K562 (cell line): Measurements from ENCODE around the gene C5orf22. TPM values are rescaled to one million over a fixed set of nuclear protein-coding genes. Genes with fewer than 3 reads are reported as not detected.

Source experiments
- ATAC-seq: fragments of 200-7000 bp; cut with Tn5 transposase; 3 replicates; pipeline ENCODE4 v1.9.1; 2020; ENCODE audit warnings: moderate library complexity
- BruUV-seq: library from RNA; stranded (reverse); fragments of 400-500 nt; replicated peaks from 2 replicates; lab custom pipeline; 2021; lab: Mats Ljungman, UMichigan
- CTCF ChIA-PET: fragments of 300-600 bp; formaldehyde crosslinking; extraction: SDS; loops from one replicate; lab custom pipeline; 2021; ENCODE audit warnings: low intra/inter-chr PET ratio; lab: Yijun Ruan, JAX
- POLR2A ChIA-PET: fragments of 300-600, 350-650 bp; sonication (Branson Sonifier 250); formaldehyde crosslinking; extraction: SDS; loops from one replicate; lab custom pipeline; 2021; ENCODE audit warnings: antibody characterized with exemption, inconsistent platforms; lab: Yijun Ruan, JAX
- DNase-seq, 4 experiments: peaks; one replicate each; pipeline versions ENCODE4 v3.0.0 to v3.0.0-alpha.2; 2011 to 2018; ENCODE audit warnings: low spot score in 3 of 4, mixed read lengths in 3 of 4; ENCODE audit errors: extremely low read depth in 1 of 4
- FAIRE-seq: peaks from 2 replicates; lab custom pipeline; 2011; peaks lifted over from hg19 to GRCh38; lab: Jason Lieb, UNC
- H2AFZ ChIP-seq: 2 replicates; pipeline ENCODE4 v1.6.0; 2011; ENCODE audit warnings: low read depth, low read length, control low read depth, inconsistent platforms
- H3K27ac ChIP-seq: fragments of 200-600 bp; 3 replicates; pipeline ENCODE4 v1.8.0; 2011; ENCODE audit warnings: low read depth, mild to moderate bottlenecking, control low read depth, inconsistent platforms, low read length, moderate library complexity, mixed read lengths; ENCODE audit errors: extremely low read depth
- H3K27me3 ChIP-seq, 2 experiments: fragments of 300-600 bp in 1 of 2; 2 replicates in 1 of 2; 3 replicates in 1 of 2; pipeline versions ENCODE4 v1.6.0 to v1.8.0; 2011; ENCODE audit warnings: inconsistent platforms in 2 of 2, low read length in 2 of 2, mild to moderate bottlenecking in 1 of 2, mixed read lengths in 1 of 2, moderate library complexity in 1 of 2; ENCODE audit not compliant: control insufficient read depth in 2 of 2, insufficient read depth in 2 of 2
- H3K36me3 ChIP-seq: fragments of 300-600 bp; 3 replicates; pipeline ENCODE4 v1.8.0; 2011; ENCODE audit warnings: mild to moderate bottlenecking, low read length, inconsistent platforms; ENCODE audit not compliant: control insufficient read depth, insufficient read depth
- H3K4me1 ChIP-seq, 2 experiments: fragments of 200-600 bp in 1 of 2; replicated peaks in 1 of 2; 2 replicates in 1 of 2; 3 replicates in 1 of 2; pipeline versions ENCODE4 v1.5.1 to v1.8.0; 2011; ENCODE audit warnings: inconsistent platforms in 2 of 2, low read length in 2 of 2, mild to moderate bottlenecking in 1 of 2, mixed read lengths in 1 of 2, moderate library complexity in 1 of 2; ENCODE audit not compliant: control insufficient read depth in 2 of 2, insufficient read depth in 2 of 2
- H3K4me2 ChIP-seq: 2 replicates; pipeline ENCODE4 v1.6.1; 2011; ENCODE audit warnings: low read length, control low read depth, inconsistent platforms, mixed read lengths; ENCODE audit not compliant: insufficient read depth
- H3K4me3 ChIP-seq: fragments of 200-600 bp; sonication (generic), shearing (Covaris generic); 2 replicates; pipeline ENCODE4 v1.5.1; 2016; ENCODE audit warnings: control low read depth, inconsistent platforms
- H3K79me2 ChIP-seq: fragments of 200-600 bp; 3 replicates; pipeline ENCODE4 v1.8.0; 2011; ENCODE audit warnings: low read length, inconsistent platforms; ENCODE audit not compliant: control insufficient read depth, insufficient read depth
- H3K9ac ChIP-seq, 2 experiments: 2 replicates each; pipeline versions ENCODE4 v1.6.0 to v1.6.1; 2011; ENCODE audit warnings: low read depth in 2 of 2, low read length in 2 of 2, control low read depth in 1 of 2, inconsistent platforms in 1 of 2, mild to moderate bottlenecking in 1 of 2, mixed read lengths in 1 of 2; ENCODE audit not compliant: insufficient read depth in 1 of 2
- H3K9me1 ChIP-seq: one replicate; pipeline ENCODE4 v1.6.0; 2011; ENCODE audit warnings: inconsistent platforms, mild to moderate bottlenecking, low read length, moderate library complexity; ENCODE audit not compliant: control insufficient read depth, insufficient read depth
- H3K9me3 ChIP-seq: replicated peaks from 2 replicates; pipeline ENCODE4 v1.5.1; 2011; ENCODE audit warnings: low read depth, low read length, inconsistent platforms; ENCODE audit not compliant: control insufficient read depth, insufficient read depth
- H4K20me1 ChIP-seq: replicated peaks from 2 replicates; pipeline ENCODE4 v1.6.1; 2011; ENCODE audit warnings: low read length, inconsistent platforms, mixed read lengths; ENCODE audit not compliant: control insufficient read depth, insufficient read depth
- C11orf30 ChIP-seq: fragments of 450-650 bp; IDR thresholded peaks from 2 replicates; pipeline ENCODE4 v1.6.1; 2016; ENCODE audit warnings: low read depth, mild to moderate bottlenecking
- CTBP1 ChIP-seq: fragments of 450-650 bp; IDR thresholded peaks from 2 replicates; pipeline ENCODE4 v1.6.1; 2016; ENCODE audit warnings: borderline replicate concordance
- GABPB1 ChIP-seq: sonication (generic); formaldehyde crosslinking; IDR thresholded peaks from 2 replicates; pipeline ENCODE4 v1.8.0; 2022; ENCODE audit warnings: mild to moderate bottlenecking, missing genetic modification reagents
- LEF1 ChIP-seq: fragments of 450-650 bp; IDR thresholded peaks from 2 replicates; pipeline ENCODE4 v1.6.1; 2016; ENCODE audit warnings: mild to moderate bottlenecking
- MCM5 ChIP-seq: fragments of 450-650 bp; IDR thresholded peaks from 2 replicates; pipeline ENCODE4 v1.6.1; 2016; ENCODE audit warnings: low read depth
- NR3C1 ChIP-seq: sonication (generic); formaldehyde crosslinking; IDR thresholded peaks from 2 replicates; pipeline ENCODE4 v1.8.1; 2022; ENCODE audit warnings: missing genetic modification reagents
- SMAD3 ChIP-seq: fragments of 450-650 bp; formaldehyde crosslinking; conservative IDR thresholded peaks from 2 replicates; pipeline ENCODE4 v1.4.0; 2020; ENCODE audit warnings: mild to moderate bottlenecking
- SREBF2 ChIP-seq: sonication (generic); formaldehyde crosslinking; IDR thresholded peaks from 2 replicates; pipeline ENCODE4 v1.4.0; 2020; ENCODE audit warnings: mild to moderate bottlenecking, missing genetic modification reagents
- TCF7L2 ChIP-seq: fragments of 150-350 bp; IDR thresholded peaks from 2 replicates; pipeline ENCODE4 v1.6.1; 2016; ENCODE audit warnings: low read depth, mild to moderate bottlenecking, low read length, moderate library complexity
- TEAD1 ChIP-seq, 2 experiments: fragments of 450-650 bp in 1 of 2; sonication (generic) in 1 of 2; formaldehyde crosslinking; IDR thresholded peaks; 2 replicates each; pipeline versions ENCODE4 v1.4.0 to v1.8.0; 2020 to 2022; ENCODE audit warnings: mild to moderate bottlenecking in 2 of 2, missing genetic modification reagents in 1 of 2
- XRCC4 ChIP-seq: IDR thresholded peaks from one replicate; pipeline ENCODE4 v1.6.1; 2011; ENCODE audit not compliant: insufficient read depth, insufficient read length; ENCODE audit errors: extremely low read depth
- ZC3H8 ChIP-seq: fragments of 450-650 bp; IDR thresholded peaks from 2 replicates; pipeline ENCODE4 v1.6.1; 2017
- ZNF165 ChIP-seq: fragments of 250-450 bp; sonication (Bioruptor Pico); IDR thresholded peaks from 2 replicates; pipeline ENCODE4 v1.4.0; 2020; ENCODE audit warnings: borderline replicate concordance
- ZNF316 ChIP-seq: fragments of 450-650 bp; IDR thresholded peaks from 2 replicates; pipeline ENCODE4 v1.6.1; 2016
- ZNF77 ChIP-seq: fragments of 250-450 bp; sonication (Bioruptor Pico); IDR thresholded peaks from 2 replicates; pipeline ENCODE4 v1.5.0; 2020
- WGBS: fragments of 100-300 bp; shearing (Covaris generic); methylation state at CpG from one replicate; pipeline ENCODE4 v1.1.6; 2016; ENCODE audit warnings: low coverage, mixed read lengths; ENCODE audit not compliant: insufficient coverage; ENCODE audit errors: missing lambda C conversion rate; 5-methylcytosine and 5-hydroxymethylcytosine counted together
- in situ Hi-C: fragments of 300-500 bp; cut with MboI; formaldehyde crosslinking; loops from 4 replicates; pipeline ENCODE4 v1.15.0; 2018; ENCODE audit warnings: inconsistent platforms, mixed read lengths
- intact Hi-C: fragments of 100-400 bp; cut with micrococcal nuclease; formaldehyde crosslinking; loops from 2 replicates; pipeline ENCODE4 v1.14.2; 2022
- polyA plus RNA-seq, 8 experiments: library from polyadenylated mRNA; depleted of rRNA in 4 of 8; stranded (reverse) in 5 of 8; unstranded in 3 of 8; fragments of >200 nt; fragmentation: Nextera tagmentation in 2 of 8; fragmentation: Illumina TruSeq in 1 of 8; extraction: Ambion mirVana in 2 of 8; extraction: Trizol in 1 of 8; gene quantifications; 2 replicates each; pipeline versions ENCODE4 v1.2.1 to v1.2.3, GENCODE V29; 2011 to 2014; ENCODE audit warnings: inconsistent platforms in 1 of 8, missing spikeins in 1 of 8
- total RNA-seq, 7 experiments: library from RNA; depleted of rRNA in 6 of 7; stranded (reverse); fragments of >200 nt in 6 of 7; fragmentation: Illumina TruSeq in 2 of 7; extraction: Trizol in 2 of 7; gene quantifications; 2 replicates each; pipeline versions ENCODE4 v1.2.1 to v1.2.3, GENCODE V29; 2011 to 2021; ENCODE audit warnings: low replicate concordance in 1 of 7
- TF ChIP-seq, protein P1 (sequence below): fragments of 450-650 bp; formaldehyde crosslinking; IDR thresholded peaks from 2 replicates; pipeline ENCODE4 v1.4.0; 2022; ENCODE audit warnings: missing genetic modification characterization

C5orf22 gene
- total and polyA plus RNA-seq, 9 of the 15 experiments (the other 6 are each of a cell fraction or from before 2014, with no cell fraction given): 22.7 to 56.7 (median 39.3) TPM

- TF ChIP-seq ZNF165 (CRISPR knock-in tag) (no peak), LEF1 (no peak), XRCC4 (no peak), GABPB1 (CRISPR knock-in tag) (no peak), ZNF77 (CRISPR knock-in tag) (no peak), ZNF316 (peak; percentile 81), ZC3H8 (no peak), C11orf30 (peak; percentile 67)
- H2AFZ ChIP-seq: no peak overlapping the region
- ATAC-seq: no peak
- no peak for DNase-seq
- FAIRE-seq: no peak
- CTCF ChIA-PET: no interaction called here
- no peaks in the 10 kb centered on the region for H3K9me1 ChIP-seq
- no peak overlapping the region for H3K9ac ChIP-seq
- POLR2A ChIA-PET: interaction anchor here (0.7 kb wide), 1 partner anchor 66 kb away, joined by 3 read pairs; no protein-coding TSS in a partner anchor
- H3K4me2 ChIP-seq: no peak overlapping the region
- H3K79me2 ChIP-seq: peaks cover 33% of the 10 kb centered on the region
- H3K4me3 ChIP-seq: no peak overlapping the region
- H4K20me1 ChIP-seq: no peaks in the 10 kb centered on the region
- no peaks in the 10 kb centered on the region for H3K27me3 ChIP-seq
- no TSS peak for BruUV-seq
- peaks cover 81% of the 10 kb centered on the region for H3K36me3 ChIP-seq
- WGBS: 85% methylated on average over 3 of the region's 3 CpGs
- H3K4me1 ChIP-seq: peaks cover 6 to 12% of the 10 kb centered on the region in 2 experiments; a peak in 3 of 5 replicates
- in situ Hi-C loops (no loop called here), intact Hi-C loops (no loop called here)
- H3K9me3 ChIP-seq: no peaks in the 10 kb centered on the region
- no peak overlapping the region for H3K27ac ChIP-seq
Measured at GRCh38 chr5:31536873-31537272, 4.8 kb downstream of the C5orf22 start.

DNA sequence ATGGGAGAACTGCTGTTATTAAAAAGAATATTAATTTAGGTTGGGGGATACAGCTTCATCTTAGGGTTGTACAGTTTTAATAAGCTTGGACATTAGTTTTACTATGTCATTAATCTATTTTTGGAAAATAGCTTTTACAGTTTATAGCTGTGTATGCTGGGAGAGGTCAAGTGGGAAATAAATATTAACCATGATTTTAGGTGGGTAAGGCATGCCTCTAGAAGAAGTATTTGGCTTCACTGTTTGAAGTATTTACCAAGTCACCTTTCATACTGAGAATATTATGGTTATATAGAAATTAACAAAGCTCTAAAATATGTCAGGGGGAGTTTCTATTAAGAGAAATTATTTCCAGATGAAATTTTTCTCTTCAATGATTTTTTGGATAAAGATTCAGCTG is 5.2 kb downstream of the C5orf22 start:
- intact Hi-C loops: no loop called here
- ATAC-seq (no peak), FAIRE-seq (no peak)
- H3K9me3 ChIP-seq: no peaks in the 10 kb centered on the region
- no peak overlapping the region for H3K27ac ChIP-seq
- H3K4me3 ChIP-seq: no peak overlapping the region
- H3K4me1 ChIP-seq: peaks cover 6 to 12% of the 10 kb centered on the region in 2 experiments; a peak in 3 of 5 replicates
- H3K36me3 ChIP-seq: peaks cover 84% of the 10 kb centered on the region
- in situ Hi-C loops: no loop called here
- CTCF ChIA-PET: no interaction called here
- no peak overlapping the region for H2AFZ ChIP-seq
- H3K79me2 ChIP-seq: peaks cover 30% of the 10 kb centered on the region
- no peak for TF ChIP-seq MCM5
- TF ChIP-seq TCF7L2: no peak
- no peak for TF ChIP-seq TEAD1 (CRISPR knock-in tag; IDR thresholded peaks at IDR 0.05)
- no peak for TF ChIP-seq CTBP1
- TF ChIP-seq SMAD3 (CRISPR knock-in tag): no peak
- TF ChIP-seq, protein P1, sequence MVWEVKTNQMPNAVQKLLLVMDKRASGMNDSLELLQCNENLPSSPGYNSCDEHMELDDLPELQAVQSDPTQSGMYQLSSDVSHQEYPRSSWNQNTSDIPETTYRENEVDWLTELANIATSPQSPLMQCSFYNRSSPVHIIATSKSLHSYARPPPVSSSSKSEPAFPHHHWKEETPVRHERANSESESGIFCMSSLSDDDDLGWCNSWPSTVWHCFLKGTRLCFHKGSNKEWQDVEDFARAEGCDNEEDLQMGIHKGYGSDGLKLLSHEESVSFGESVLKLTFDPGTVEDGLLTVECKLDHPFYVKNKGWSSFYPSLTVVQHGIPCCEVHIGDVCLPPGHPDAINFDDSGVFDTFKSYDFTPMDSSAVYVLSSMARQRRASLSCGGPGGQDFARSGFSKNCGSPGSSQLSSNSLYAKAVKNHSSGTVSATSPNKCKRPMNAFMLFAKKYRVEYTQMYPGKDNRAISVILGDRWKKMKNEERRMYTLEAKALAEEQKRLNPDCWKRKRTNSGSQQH (CRISPR knock-in tag): no peak
- no peak for TF ChIP-seq NR3C1 (CRISPR knock-in tag)
- TF ChIP-seq SREBF2 (CRISPR knock-in tag): no peak
- TF ChIP-seq, all 486 proteins: peak for 0
- H3K27me3 ChIP-seq: no peaks in the 10 kb centered on the region
- no peak overlapping the region for H3K9ac ChIP-seq
- H3K9me1 ChIP-seq: no peaks in the 10 kb centered on the region
- no peaks in the 10 kb centered on the region for H4K20me1 ChIP-seq
- POLR2A ChIA-PET: interaction anchor here (0.7 to 0.8 kb wide), 2 partner anchors 16 to 25 kb away, joined by 3 read pairs; no protein-coding TSS in a partner anchor
- DNase-seq: no peak
- H3K4me2 ChIP-seq: no peak overlapping the region
- no TSS peak for BruUV-seq
